ENCODE results near the gene GSTT4.

GSTT4 gene

DNA sequence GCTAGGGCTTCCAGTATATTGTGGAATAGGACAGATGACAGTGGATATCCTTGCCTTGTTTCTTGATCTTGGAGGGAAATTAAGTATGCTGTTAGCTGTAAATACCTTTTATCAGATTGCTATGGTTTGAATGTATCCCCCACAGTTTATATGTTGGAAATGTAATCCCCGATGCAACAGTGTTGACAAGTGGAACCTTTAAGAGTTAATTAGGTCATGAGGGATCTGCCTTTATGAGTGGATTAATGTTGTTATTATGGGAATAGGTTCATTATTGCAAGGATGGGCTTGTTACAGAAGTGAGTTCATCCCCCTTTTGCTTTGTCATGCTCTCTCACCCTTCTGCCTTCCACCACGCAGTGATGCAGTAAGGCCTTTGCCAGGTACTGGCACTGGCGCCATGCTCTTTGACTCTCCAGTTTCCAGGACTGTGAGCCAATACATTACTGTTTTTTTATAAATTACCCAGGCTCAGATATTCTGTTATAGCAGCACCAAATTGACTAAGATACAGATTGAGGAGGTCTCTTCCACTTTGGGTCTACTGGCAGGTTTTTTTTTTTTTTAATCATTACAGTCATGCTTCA lies 22.2 kb upstream of the GSTT4 start:
- TF ChIP-seq, protein P1, sequence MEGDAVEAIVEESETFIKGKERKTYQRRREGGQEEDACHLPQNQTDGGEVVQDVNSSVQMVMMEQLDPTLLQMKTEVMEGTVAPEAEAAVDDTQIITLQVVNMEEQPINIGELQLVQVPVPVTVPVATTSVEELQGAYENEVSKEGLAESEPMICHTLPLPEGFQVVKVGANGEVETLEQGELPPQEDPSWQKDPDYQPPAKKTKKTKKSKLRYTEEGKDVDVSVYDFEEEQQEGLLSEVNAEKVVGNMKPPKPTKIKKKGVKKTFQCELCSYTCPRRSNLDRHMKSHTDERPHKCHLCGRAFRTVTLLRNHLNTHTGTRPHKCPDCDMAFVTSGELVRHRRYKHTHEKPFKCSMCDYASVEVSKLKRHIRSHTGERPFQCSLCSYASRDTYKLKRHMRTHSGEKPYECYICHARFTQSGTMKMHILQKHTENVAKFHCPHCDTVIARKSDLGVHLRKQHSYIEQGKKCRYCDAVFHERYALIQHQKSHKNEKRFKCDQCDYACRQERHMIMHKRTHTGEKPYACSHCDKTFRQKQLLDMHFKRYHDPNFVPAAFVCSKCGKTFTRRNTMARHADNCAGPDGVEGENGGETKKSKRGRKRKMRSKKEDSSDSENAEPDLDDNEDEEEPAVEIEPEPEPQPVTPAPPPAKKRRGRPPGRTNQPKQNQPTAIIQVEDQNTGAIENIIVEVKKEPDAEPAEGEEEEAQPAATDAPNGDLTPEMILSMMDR (IDR thresholded peaks at IDR 0.05; ENCODE audit: low read depth, low read length, missing control alignments): no peak
- DNase-seq (ENCODE audit: low read depth): no peak
- no peak overlapping the region for H3K4me3 ChIP-seq (ENCODE audit: low read depth, low read length)
- in situ Hi-C loops (cut with HindIII; ENCODE audit: low sequenced_read_pairs): no loop called here

DNA sequence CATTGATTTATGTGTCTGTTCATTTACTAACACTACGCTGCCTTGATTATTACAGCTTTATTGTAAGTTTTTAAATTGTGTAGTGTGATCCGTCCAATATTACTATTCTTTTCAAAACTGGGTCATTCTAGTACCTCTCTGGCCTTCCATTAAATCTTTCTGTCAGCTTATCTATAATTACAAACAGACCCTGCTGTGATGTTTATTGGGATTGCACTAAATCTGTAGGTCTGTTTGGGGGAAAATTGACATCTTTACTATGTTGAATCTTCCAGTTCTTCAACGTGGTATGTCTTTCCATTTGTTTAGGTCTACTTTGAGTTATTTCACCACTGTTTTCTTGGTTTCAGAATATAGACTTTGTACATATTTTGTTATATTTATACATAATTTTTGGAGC lies 21.5 kb upstream of the GSTT4 start:
- H3K4me3 ChIP-seq (ENCODE audit: low read depth, low read length): no peak overlapping the region
- in situ Hi-C loops (cut with HindIII; ENCODE audit: low sequenced_read_pairs): no loop called here
- DNase-seq (ENCODE audit: low read depth): no peak
- TF ChIP-seq, protein P1 (IDR thresholded peaks at IDR 0.05; ENCODE audit: low read depth, low read length, missing control alignments): no peak

DNA sequence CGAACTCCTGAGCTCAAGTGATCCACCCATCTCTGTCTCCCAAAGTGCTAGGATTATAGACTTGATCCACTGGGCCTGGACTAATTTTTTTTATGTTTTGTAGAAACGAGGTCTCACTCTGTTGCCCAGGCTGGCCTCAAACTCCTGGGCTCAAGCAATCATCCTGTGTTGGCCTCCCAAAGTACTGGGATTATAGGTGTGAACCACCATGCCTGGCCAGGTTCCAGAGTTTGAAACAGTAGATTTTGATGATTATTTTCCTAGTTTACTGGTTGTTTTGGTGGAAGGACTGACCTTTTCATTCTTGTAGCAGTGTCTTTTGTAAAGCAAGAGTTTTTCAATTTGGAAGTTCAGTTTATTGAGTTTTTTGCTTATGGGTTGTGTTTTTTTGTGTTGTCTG lies 20.8 kb upstream of the GSTT4 start:
- DNase-seq (ENCODE audit: low read depth): no peak
- in situ Hi-C loops (cut with HindIII; ENCODE audit: low sequenced_read_pairs): no loop called here
- TF ChIP-seq, protein P1 (IDR thresholded peaks at IDR 0.05; ENCODE audit: low read depth, low read length, missing control alignments): no peak
- no peak overlapping the region for H3K4me3 ChIP-seq (ENCODE audit: low read depth, low read length)

DNA sequence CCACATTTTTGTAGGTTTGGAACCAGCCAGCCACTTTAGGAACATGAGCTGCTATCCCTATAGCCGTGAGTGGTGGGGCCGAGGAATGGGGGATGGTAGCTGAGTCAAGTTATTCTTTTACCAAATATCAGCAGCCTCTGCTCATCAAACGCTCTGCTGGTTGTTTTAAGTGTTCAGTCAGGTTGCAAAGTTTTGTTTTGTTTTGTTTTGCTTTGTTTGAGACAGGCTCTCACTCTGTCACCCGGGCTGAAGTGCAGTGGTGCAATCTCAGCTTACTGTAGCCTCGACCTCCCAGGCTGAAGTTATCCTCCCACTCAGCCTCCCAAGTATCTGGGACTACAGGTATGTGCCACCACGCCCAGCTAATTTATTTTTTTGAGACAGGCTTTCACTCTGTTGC lies 20.2 kb upstream of the GSTT4 start:
- DNase-seq (ENCODE audit: low read depth): no peak
- in situ Hi-C loops (cut with HindIII; ENCODE audit: low sequenced_read_pairs): no loop called here
- no peak overlapping the region for H3K4me3 ChIP-seq (ENCODE audit: low read depth, low read length)
- TF ChIP-seq, protein P1 (IDR thresholded peaks at IDR 0.05; ENCODE audit: low read depth, low read length, missing control alignments): no peak

DNA sequence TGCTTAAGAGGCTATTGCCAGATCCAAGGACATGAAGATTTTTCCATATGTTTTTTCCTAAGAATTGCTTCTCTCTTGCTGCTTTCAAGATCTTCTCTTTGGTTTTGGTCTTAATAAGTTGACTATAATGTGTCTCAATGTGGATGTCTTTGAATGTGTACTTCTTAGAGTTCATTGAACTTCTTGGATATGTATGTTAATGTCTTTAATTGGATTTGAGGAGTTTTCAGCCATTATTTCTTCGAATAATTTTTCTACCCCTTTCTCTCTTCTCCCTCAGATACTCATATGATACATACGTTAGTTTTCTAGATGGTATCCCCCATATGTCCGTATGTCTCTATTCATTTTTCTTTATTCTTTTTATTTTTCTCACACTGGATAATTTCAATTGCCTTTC lies 19.1 kb upstream of the GSTT4 start:
- no peak overlapping the region for H3K4me3 ChIP-seq (ENCODE audit: low read depth, low read length)
- in situ Hi-C loops (cut with HindIII; ENCODE audit: low sequenced_read_pairs): no loop called here
- TF ChIP-seq, protein P1 (IDR thresholded peaks at IDR 0.05; ENCODE audit: low read depth, low read length, missing control alignments): no peak
- DNase-seq (ENCODE audit: low read depth): no peak

DNA sequence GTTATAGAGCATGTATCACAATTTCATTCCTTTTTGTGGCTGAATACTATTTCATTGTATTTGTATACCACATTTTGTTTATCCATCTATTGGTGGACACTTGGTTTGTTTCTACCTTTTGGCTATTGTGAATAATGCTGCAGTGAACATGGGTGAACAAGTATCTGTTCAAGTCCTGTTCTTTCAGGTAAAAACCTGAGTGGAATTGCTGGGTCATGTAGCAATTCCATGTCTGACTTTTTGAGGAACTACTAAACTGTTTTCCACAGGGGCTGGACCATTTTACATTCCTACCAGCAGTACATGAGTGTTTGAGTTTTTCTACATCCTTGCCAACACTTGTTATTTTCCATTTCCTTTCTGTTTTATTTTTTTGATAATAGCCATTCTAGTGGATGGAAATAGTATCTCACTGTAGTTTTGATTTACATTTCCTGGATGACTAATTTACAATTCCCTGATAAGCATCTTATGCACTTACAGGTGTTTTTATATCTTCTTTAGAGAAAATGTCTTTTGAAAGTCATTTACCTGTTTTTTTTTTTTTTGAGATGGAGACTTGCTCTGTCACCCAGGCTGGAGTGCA lies 18.0 kb upstream of the GSTT4 start:
- H3K4me3 ChIP-seq (ENCODE audit: low read depth, low read length): no peak overlapping the region
- TF ChIP-seq, protein P1 (IDR thresholded peaks at IDR 0.05; ENCODE audit: low read depth, low read length, missing control alignments): no peak
- DNase-seq (ENCODE audit: low read depth): no peak
- in situ Hi-C loops (cut with HindIII; ENCODE audit: low sequenced_read_pairs): no loop called here

Data from astrocyte of the cerebellum (primary cell).